Naive thymus-derived CD4-positive, alpha-beta T cell (primary cell): ENCODE measurements around the gene C17orf75. TPM values are rescaled to one million over a fixed set of nuclear protein-coding genes. Genes with fewer than 3 reads are reported as not detected.
"Not testable (repeated sequence)": the region's sequence is repeated elsewhere in the genome, so short reads cannot be mapped to it uniquely, and the experiment has no call there.

Experiments used
- ATAC-seq: fragments of 150-1000 bp; cut with Tn5 transposase; 2 replicates; pipeline ENCODE4 v1.10.0; 2021; ENCODE audit warnings: mild to moderate bottlenecking, moderate library complexity
- CTCF ChIA-PET: fragments of 350-600 bp; sonication (Branson Sonifier 250); formaldehyde crosslinking; loops from one replicate; lab custom pipeline; 2021; ENCODE audit warnings: antibody characterized with exemption; lab: Charles Lee
- POLR2A ChIA-PET: fragments of 350-600 bp; sonication (Branson Sonifier 250); formaldehyde crosslinking; loops from one replicate; lab custom pipeline; 2021; ENCODE audit warnings: antibody characterized with exemption, inconsistent platforms; lab: Charles Lee
- DNase-seq, 9 donors: peaks; one replicate each; pipeline versions ENCODE4 v3.0.0 to v3.0.0-alpha.2; 2020 to 2022; ENCODE audit warnings: mixed read lengths in 1 of 9
- H3K27ac ChIP-seq: one replicate; pipeline ENCODE4 v1.7.0; 2013; ENCODE audit warnings: mild to moderate bottlenecking, low read depth, low read length, moderate library complexity
- H3K27me3 ChIP-seq, 2 donors: one replicate each; pipeline ENCODE4 v1.7.0; 2013; ENCODE audit warnings: low read length in 2 of 2, mild to moderate bottlenecking in 2 of 2, moderate library complexity in 2 of 2; ENCODE audit not compliant: control insufficient read depth in 2 of 2, insufficient read depth in 2 of 2
- H3K36me3 ChIP-seq, 3 experiments: 1 replicate in 2 of 3; 2 replicates in 1 of 3; pipeline ENCODE4 v1.7.0; 2013; ENCODE audit warnings: low read length in 3 of 3, mild to moderate bottlenecking in 3 of 3, moderate library complexity in 1 of 3; ENCODE audit not compliant: insufficient read depth in 3 of 3, control insufficient read depth in 2 of 3
- H3K4me1 ChIP-seq, 2 donors: one replicate each; pipeline ENCODE4 v1.7.0; 2013; ENCODE audit warnings: low read length in 2 of 2, mild to moderate bottlenecking in 2 of 2, moderate library complexity in 1 of 2; ENCODE audit not compliant: control insufficient read depth in 2 of 2, insufficient read depth in 2 of 2
- H3K4me3 ChIP-seq: 2 replicates; pipeline ENCODE4 v1.7.0; 2013; ENCODE audit warnings: mild to moderate bottlenecking, low read length
- H3K9me3 ChIP-seq, 3 experiments: 1 replicate in 2 of 3; 2 replicates in 1 of 3; pipeline ENCODE4 v1.7.0; 2013; ENCODE audit warnings: low read length in 3 of 3; ENCODE audit not compliant: control insufficient read depth in 2 of 3
- H3K27ac Mint-ChIP-seq, 9 donors: one replicate each; pipeline ENCODE4 v1.8.0; 2020 to 2022; ENCODE audit warnings: mixed read lengths in 9 of 9, mild to moderate bottlenecking in 8 of 9, moderate library complexity in 5 of 9, inconsistent platforms in 2 of 9
- H3K27me3 Mint-ChIP-seq, 5 donors: one replicate each; pipeline ENCODE4 v1.8.0; 2021 to 2022; ENCODE audit warnings: mixed read lengths in 5 of 5, mild to moderate bottlenecking in 1 of 5
- H3K36me3 Mint-ChIP-seq, 5 donors: one replicate each; pipeline ENCODE4 v1.8.0; 2020 to 2022; ENCODE audit warnings: mixed read lengths in 5 of 5, mild to moderate bottlenecking in 3 of 5, inconsistent platforms in 1 of 5
- H3K4me1 Mint-ChIP-seq, 7 donors: one replicate each; pipeline ENCODE4 v1.8.0; 2020 to 2022; ENCODE audit warnings: mixed read lengths in 7 of 7, mild to moderate bottlenecking in 3 of 7, inconsistent platforms in 1 of 7
- H3K4me3 Mint-ChIP-seq, 10 donors: one replicate each; pipeline ENCODE4 v1.8.0; 2020 to 2022; ENCODE audit warnings: mild to moderate bottlenecking in 10 of 10, mixed read lengths in 10 of 10, moderate library complexity in 6 of 10, inconsistent platforms in 2 of 10
- H3K9me3 Mint-ChIP-seq, 11 donors: one replicate each; pipeline ENCODE4 v1.8.0; 2020 to 2022; ENCODE audit warnings: mixed read lengths in 11 of 11, mild to moderate bottlenecking in 4 of 11, inconsistent platforms in 1 of 11, moderate library complexity in 1 of 11
- intact Hi-C, 2 donors: fragments of 100-400 bp; cut with micrococcal nuclease; formaldehyde crosslinking; loops; one replicate each; pipeline ENCODE4 v1.15.1; 2023
- polyA plus RNA-seq, 2 donors: library from polyadenylated mRNA; unstranded; fragments of 300-500 nt; fragmentation: Illumina TruSeq; gene quantifications; one replicate each; pipeline ENCODE4 v1.2.3, GENCODE V29; 2021
- total RNA-seq, 6 experiments: library from RNA in 5 of 6; stranded (reverse) in 5 of 6; gene quantifications; 1 replicate in 5 of 6; 2 replicates in 1 of 6; pipeline ENCODE4 v1.2.3 and lab custom pipeline; 2021 to 2026

The C17orf75 gene
- total and polyA plus RNA-seq, 7 experiments from 2014 or later, result 9.6 to 22.0 (median 14.5) TPM

DNA sequence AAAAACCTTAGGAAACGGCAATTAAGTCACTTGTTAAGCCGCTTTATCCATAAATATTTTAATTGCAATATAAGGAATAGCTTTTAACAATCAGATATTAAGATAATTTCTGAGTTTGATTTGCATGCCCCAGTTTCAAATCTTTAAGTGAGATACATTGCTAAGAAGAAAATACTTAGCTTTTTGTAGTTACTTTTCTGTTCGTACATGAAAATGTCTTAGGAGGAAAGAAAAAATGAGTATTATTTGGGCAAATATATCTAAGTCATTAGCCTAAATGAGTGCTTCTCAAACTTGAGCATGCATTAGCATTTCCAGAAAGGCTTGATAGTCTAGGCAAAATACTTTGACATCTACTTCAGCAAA, 14.4 kb upstream of the C17orf75 start:
- H3K36me3 ChIP-seq, result peaks cover 23 to 63% (median 40%) of the 10 kb centered on the region in 3 experiments
- no peaks in the 10 kb centered on the region for H3K27me3 ChIP-seq
- H3K4me3 Mint-ChIP-seq, result peak overlapping the region in 7 of 10 donors; percentile 36 to 80 (median 65)
- H3K36me3 Mint-ChIP-seq, result peaks cover 14 to 41% (median 28%) of the 10 kb centered on the region in 5 donors
- POLR2A ChIA-PET, result no interaction called here
- H3K9me3 ChIP-seq, result no peaks in the 10 kb centered on the region
- ATAC-seq, result no peak
- intact Hi-C loops, result no loop called here
- DNase-seq, result no peak
- H3K9me3 Mint-ChIP-seq, result peaks cover 0 to 1% (median 0%) of the 10 kb centered on the region in 11 donors
- H3K4me1 Mint-ChIP-seq, result peaks cover 31 to 72% (median 64%) of the 10 kb centered on the region in 7 donors
- no peaks in the 10 kb centered on the region for H3K27me3 Mint-ChIP-seq
- H3K27ac Mint-ChIP-seq, result peak overlapping the region in 2 of 9 donors; percentile 72 to 81
- CTCF ChIA-PET, result no interaction called here
- peaks cover 41 to 42% of the 10 kb centered on the region in 2 donors for H3K4me1 ChIP-seq
- H3K4me3 ChIP-seq, result no peak overlapping the region
- peak overlapping the region; percentile 10 for H3K27ac ChIP-seq

DNA sequence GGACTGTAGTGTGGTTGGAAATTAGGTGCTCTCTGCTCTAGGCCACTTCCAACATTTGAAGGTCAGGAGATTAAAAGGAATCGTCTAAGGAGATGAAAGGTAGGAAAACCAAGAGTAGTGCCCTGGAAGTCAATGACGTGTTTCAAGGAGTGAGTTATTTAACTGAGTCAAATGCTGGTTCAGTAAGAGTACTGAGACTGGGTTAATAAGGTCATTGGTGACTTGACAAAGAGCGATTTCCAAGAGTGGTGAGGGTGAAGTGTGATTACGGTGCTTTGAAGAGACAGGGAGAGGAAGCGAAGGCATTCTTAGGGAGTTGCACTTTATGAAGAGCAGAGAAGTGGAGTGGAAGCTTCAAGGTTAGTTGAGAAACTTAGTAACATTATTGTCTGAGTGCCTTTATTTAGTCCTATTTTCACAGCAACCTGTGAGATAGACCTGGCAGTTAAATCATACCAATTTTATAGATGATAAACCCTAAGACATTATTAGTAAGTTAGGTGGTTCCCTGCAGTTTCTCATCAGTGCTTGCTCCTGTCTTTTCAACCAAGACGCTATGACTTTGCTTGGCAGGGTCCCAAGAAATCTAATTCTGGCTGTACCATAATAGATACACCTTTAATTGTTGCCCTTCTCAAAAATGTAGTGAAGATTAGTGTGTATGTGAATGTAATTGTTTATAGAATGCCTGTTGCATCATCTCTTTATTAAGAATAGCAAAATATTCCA, 13.8 kb upstream of the C17orf75 start:
- peak overlapping the region; percentile 12 to 84 (median 68) for H3K4me3 Mint-ChIP-seq

GRCh38 chr17:32352734-32353133, 10.8 kb upstream of the C17orf75 start:
- CTCF ChIA-PET, H3K9me3 ChIP-seq, ATAC-seq, H3K27me3 ChIP-seq, H3K27me3 Mint-ChIP-seq, DNase-seq, H3K9me3 Mint-ChIP-seq: not testable (repeated sequence)
- POLR2A ChIA-PET, result interaction anchor here (0.6 kb wide), 1 partner anchor 101 kb away, joined by 3 read pairs; no protein-coding TSS in a partner anchor
- peak overlapping the region; percentile 27 for H3K27ac ChIP-seq
- H3K4me3 ChIP-seq, result peak overlapping the region; percentile 10
- H3K36me3 Mint-ChIP-seq, result peaks cover 18 to 39% (median 26%) of the 10 kb centered on the region in 5 donors
- H3K4me1 Mint-ChIP-seq, result peaks cover 29 to 73% (median 56%) of the 10 kb centered on the region in 7 donors
- intact Hi-C loops, result loop anchor here (5.0 kb wide), 3 partner anchors 210 to 845 kb away; partner anchors contain the start of genes RHOT1 (in 1 of the 2) and UTP6 (in 1 of the 2)
- H3K4me3 Mint-ChIP-seq, result peak overlapping the region; percentile 90 to 100 (median 98)
- peaks cover 14 to 42% (median 15%) of the 10 kb centered on the region in 3 experiments for H3K36me3 ChIP-seq
- H3K4me1 ChIP-seq, result peaks cover 32 to 45% of the 10 kb centered on the region in 2 donors
- peak overlapping the region in 2 of 9 donors; percentile 24 to 57 for H3K27ac Mint-ChIP-seq

More for the DNA sequence above, 13.8 kb upstream of the C17orf75 start:
- H3K36me3 Mint-ChIP-seq, result peaks cover 10 to 35% (median 25%) of the 10 kb centered on the region in 5 donors
- ATAC-seq (no peak), DNase-seq (no peak)
- H3K9me3 Mint-ChIP-seq, result peaks cover 0 to 1% (median 0%) of the 10 kb centered on the region in 11 donors
- CTCF ChIA-PET, result no interaction called here
- Histone ChIP-seq H3K9me3 (no peaks in the 10 kb centered on the region), H3K27ac (peak overlapping the region; percentile 45), H3K4me1 (peaks cover 41 to 42% of the 10 kb centered on the region in 2 donors), H3K36me3 (peaks cover 22 to 57% (median 34%) of the 10 kb centered on the region in 3 experiments), H3K4me3 (no peak overlapping the region), H3K27me3 (no peaks in the 10 kb centered on the region)
- peak overlapping the region in 7 of 9 donors; percentile 2 to 81 (median 17) for H3K27ac Mint-ChIP-seq
- POLR2A ChIA-PET, result interaction anchor here (1.1 kb wide), 1 partner anchor 13 kb away, joined by 3 read pairs; no protein-coding TSS in a partner anchor
- peaks cover 31 to 69% (median 62%) of the 10 kb centered on the region in 7 donors for H3K4me1 Mint-ChIP-seq
- no peaks in the 10 kb centered on the region for H3K27me3 Mint-ChIP-seq
- intact Hi-C loops, result no loop called here

- H3K4me1 Mint-ChIP-seq, result peaks cover 26 to 62% (median 46%) of the 10 kb centered on the region in 7 donors
- H3K36me3 ChIP-seq, result peaks cover 5 to 30% (median 9%) of the 10 kb centered on the region in 3 experiments
- H3K36me3 Mint-ChIP-seq, result peaks cover 18 to 33% (median 20%) of the 10 kb centered on the region in 5 donors
- H3K27ac Mint-ChIP-seq, result peak overlapping the region; percentile 95 to 100 (median 99)
- CTCF ChIA-PET, result no interaction called here
- intact Hi-C loops, result loop anchor here (1.0 to 5.0 kb wide), 14 partner anchors 10 to 844 kb away; partner anchors contain the start of genes PSMD11 (in 2 of the 2), RHOT1 (in 2 of the 2), UTP6 (in 2 of the 2) and LRRC37B (in 1 of the 2)
- H3K27ac ChIP-seq, result peak overlapping the region; percentile 98
- no peaks in the 10 kb centered on the region for H3K27me3 Mint-ChIP-seq
- no peaks in the 10 kb centered on the region for H3K27me3 ChIP-seq
- POLR2A ChIA-PET, result interaction anchor here (0.9 to 2.2 kb wide), 7 partner anchors 9 to 342 kb away, joined by 4 to 11 read pairs (median 5); partner anchors contain the start of genes C17orf75, CDK5R1 and PSMD11
- ATAC-seq (peak; percentile 34), DNase-seq (peak in 7 of 9 donors; percentile 33 to 62 (median 47))
- peaks cover 0 to 5% (median 0%) of the 10 kb centered on the region in 11 donors for H3K9me3 Mint-ChIP-seq
- peak overlapping the region; percentile 90 to 100 (median 98) for H3K4me3 Mint-ChIP-seq
- peaks cover 21 to 33% of the 10 kb centered on the region in 2 donors for H3K4me1 ChIP-seq
- H3K4me3 ChIP-seq, result peak overlapping the region; percentile 98
- H3K9me3 ChIP-seq, result no peaks in the 10 kb centered on the region
Measured at GRCh38 chr17:32350666-32351418, 8.9 kb upstream of the C17orf75 start.

DNA sequence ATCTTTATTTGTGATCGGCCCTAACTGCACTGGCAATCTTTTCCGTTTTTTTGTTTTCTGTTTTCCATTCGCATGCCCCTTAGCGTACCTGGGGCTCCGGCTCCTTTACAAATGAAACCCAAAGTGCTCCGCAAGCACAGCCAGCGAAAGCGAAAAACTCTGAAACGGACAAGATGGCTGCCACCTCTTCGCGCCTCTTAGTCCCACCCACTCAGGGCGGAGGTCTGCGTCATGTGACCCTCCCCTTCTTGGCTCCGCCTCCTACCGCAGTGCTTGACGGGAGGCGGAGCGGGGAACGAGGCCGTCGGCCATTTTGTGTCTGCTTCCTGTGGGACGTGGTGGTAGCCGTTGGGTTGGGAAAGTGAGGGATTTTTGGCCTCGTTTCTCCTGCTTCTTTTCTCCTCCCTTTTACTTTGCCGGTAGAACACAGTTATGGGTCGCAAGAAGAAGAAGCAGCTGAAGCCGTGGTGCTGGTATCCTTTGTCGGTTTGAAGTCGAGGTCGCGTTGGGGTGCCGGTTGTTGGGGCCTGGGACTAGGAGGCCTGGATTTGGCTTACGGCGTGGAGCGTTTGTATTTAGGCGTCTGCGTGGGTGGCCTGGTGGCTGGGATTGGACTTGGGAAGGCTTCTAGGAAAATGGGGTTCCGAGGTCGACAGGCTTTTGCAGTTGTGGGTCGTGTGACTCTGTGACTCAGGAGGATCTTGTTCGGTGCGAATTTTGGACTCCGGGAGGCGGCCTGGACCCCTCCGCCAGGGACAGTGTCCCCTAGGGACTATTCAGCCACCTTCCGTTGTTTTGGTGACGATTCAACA, 8.1 kb upstream of the C17orf75 start, which contains the start of gene ZNF207:
Gene ZNF207, plus strand, starts transcription at position 304 of the 812 bp plus-strand sequence. Its CDS starts 129 bp downstream, at position 433.
- Mint-ChIP-seq H3K36me3 (peaks cover 12 to 25% (median 13%) of the 10 kb centered on the region in 5 donors), H3K27me3 (no peaks in the 10 kb centered on the region), H3K4me1 (peaks cover 19 to 54% (median 38%) of the 10 kb centered on the region in 7 donors), H3K4me3 (peak within 1 kb of the TSS; percentile 90 to 100 (median 98)), H3K9me3 (peaks cover 0 to 5% (median 0%) of the 10 kb centered on the region in 11 donors), H3K27ac (peak within 1 kb of the TSS; percentile 95 to 100 (median 99))
- Histone ChIP-seq H3K9me3 (no peaks in the 10 kb centered on the region), H3K4me3 (peak within 1 kb of the TSS; percentile 98), H3K4me1 (peaks cover 13 to 25% of the 10 kb centered on the region in 2 donors), H3K36me3 (peaks cover 5 to 22% (median 9%) of the 10 kb centered on the region in 3 experiments), H3K27ac (peak within 1 kb of the TSS; percentile 98), H3K27me3 (no peaks in the 10 kb centered on the region)
- ATAC-seq, result peak; percentile 100
- POLR2A ChIA-PET, result interaction anchor here (1.1 to 2.2 kb wide), 6 partner anchors 8 to 137 kb away, joined by 4 to 11 read pairs (median 6); partner anchors contain the start of genes C17orf75, CDK5R1 and PSMD11
- CTCF ChIA-PET, result no interaction called here
- peak; percentile 85 to 95 (median 95) for DNase-seq
- intact Hi-C loops, result loop anchor here (1.0 to 5.0 kb wide), 14 partner anchors 9 to 843 kb away; partner anchors contain the start of genes PSMD11 (in 2 of the 2), RHOT1 (in 2 of the 2), UTP6 (in 2 of the 2) and LRRC37B (in 1 of the 2)
